ENCODE measurements around the gene ADK. TPM values are rescaled to one million over a fixed set of nuclear protein-coding genes. Genes with fewer than 3 reads are reported as not detected.

The ADK gene
- total and polyA plus RNA-seq, 8 donors = 44.8 to 68.6 (median 57.5) TPM

DNA sequence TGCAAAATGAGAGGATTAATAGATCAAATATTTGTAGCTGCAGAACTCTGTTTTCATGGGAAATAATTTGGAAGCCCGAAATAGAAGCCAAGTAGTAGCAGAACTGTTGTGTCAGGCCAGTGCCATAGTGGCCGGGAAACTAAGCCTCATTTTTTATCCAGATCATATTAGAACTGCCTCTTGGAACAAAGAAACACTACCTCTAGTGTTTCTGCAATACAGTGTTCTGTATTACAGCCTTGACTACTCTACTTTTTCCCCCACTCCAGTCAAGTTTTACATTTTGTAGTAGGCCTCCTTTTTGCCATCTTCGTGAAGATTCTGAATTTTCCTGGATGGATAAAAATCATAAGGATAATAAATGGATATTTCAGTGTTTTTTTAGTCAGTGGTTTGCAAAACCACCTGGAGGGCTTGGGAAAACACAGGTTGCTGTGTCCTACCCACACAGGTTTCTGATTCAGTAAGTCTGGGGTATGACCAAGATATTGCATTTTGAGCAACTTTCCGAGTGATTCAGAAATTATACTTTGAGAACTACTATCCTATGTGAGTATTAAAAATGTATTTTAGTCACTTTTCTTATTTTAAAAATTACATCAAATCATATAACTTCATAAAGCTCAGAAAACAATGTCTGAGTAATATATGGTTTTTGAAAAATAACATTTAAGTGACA lies 349.1 kb downstream of the ADK start:
- Histone ChIP-seq H3K4me1 (peaks cover 0 to 2% of the 10 kb centered on the region in 2 donors), H3K4me3 (no peak overlapping the region), H3K36me3 (no peaks in the 10 kb centered on the region), H3K27ac (peak overlapping the region in 1 of 2 donors; percentile 40), H3K27me3 (no peaks in the 10 kb centered on the region), H3K9me3 (no peaks in the 10 kb centered on the region)
- no peak for DNase-seq
- TF ChIP-seq, protein P1, sequence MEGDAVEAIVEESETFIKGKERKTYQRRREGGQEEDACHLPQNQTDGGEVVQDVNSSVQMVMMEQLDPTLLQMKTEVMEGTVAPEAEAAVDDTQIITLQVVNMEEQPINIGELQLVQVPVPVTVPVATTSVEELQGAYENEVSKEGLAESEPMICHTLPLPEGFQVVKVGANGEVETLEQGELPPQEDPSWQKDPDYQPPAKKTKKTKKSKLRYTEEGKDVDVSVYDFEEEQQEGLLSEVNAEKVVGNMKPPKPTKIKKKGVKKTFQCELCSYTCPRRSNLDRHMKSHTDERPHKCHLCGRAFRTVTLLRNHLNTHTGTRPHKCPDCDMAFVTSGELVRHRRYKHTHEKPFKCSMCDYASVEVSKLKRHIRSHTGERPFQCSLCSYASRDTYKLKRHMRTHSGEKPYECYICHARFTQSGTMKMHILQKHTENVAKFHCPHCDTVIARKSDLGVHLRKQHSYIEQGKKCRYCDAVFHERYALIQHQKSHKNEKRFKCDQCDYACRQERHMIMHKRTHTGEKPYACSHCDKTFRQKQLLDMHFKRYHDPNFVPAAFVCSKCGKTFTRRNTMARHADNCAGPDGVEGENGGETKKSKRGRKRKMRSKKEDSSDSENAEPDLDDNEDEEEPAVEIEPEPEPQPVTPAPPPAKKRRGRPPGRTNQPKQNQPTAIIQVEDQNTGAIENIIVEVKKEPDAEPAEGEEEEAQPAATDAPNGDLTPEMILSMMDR (IDR thresholded peaks at IDR 0.05) = no peak
- ATAC-seq = no peak
- intact Hi-C loops (cut with DNase I) = no loop called here

DNA sequence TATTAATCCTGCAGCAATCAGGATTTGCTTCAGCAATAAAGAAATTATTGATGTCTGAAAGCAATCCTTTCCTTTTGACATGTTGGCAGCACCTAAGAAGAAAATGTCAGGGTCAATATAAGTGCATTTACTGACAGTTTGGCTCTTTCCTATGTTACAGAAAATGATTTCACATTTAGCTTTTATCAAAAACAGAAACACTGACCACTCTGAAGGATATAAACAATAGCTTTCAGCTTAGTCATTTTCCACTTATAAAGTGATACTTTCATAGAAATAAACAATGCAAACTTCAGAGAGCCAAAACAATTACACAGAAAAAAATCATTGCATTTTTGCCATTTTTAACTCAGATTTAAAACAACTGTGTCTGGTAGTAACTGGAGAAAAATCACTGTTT lies 349.8 kb downstream of the ADK start:
- ATAC-seq = peak; percentile 16
- peak overlapping the region in 1 of 2 donors; percentile 40 for H3K27ac ChIP-seq

DNA sequence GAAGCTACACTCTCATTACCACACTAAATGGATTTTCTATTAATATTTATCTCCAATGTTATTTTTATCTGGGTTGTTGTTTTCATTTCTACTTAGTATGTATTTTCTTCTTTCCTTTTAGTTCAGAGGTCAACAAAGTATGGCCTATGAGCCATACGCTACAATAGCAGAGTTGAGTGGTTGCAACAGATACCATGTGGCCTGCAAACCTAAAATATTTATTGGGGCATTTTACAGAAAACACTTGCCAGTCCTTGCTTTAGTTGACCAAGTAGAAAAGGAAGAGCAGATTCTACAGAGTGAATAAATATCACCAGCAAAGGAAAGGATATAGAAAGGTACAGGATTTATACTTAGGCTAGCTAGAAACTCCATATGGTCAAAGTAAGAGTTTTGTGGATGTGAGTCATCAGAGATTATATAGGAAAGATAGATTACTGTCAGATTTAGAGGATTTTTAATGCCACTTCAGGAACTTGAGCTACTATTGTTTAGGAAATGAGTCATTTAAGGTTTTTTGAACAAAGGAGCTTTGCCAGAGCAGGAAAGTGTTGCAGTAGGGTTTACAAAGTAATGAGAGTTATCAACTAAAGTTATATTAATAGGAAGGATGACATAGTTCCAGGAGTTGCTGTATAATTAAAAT lies 352.1 kb downstream of the ADK start:
- TF ChIP-seq, protein P1 (IDR thresholded peaks at IDR 0.05) = no peak
- Histone ChIP-seq H3K4me3 (no peak overlapping the region), H3K27ac (no peak overlapping the region), H3K36me3 (no peaks in the 10 kb centered on the region), H3K27me3 (no peaks in the 10 kb centered on the region), H3K4me1 (peaks cover 0 to 2% of the 10 kb centered on the region in 2 donors), H3K9me3 (no peaks in the 10 kb centered on the region)
- DNase-seq (no peak), ATAC-seq (no peak)
- intact Hi-C loops (cut with DNase I) = no loop called here

More for the DNA sequence above, 349.8 kb downstream of the ADK start:
- peak in 1 of 4 donors; percentile 19 for DNase-seq
- TF ChIP-seq, protein P1 (IDR thresholded peaks at IDR 0.05) = no peak
- Histone ChIP-seq H3K9me3 (no peaks in the 10 kb centered on the region), H3K27me3 (no peaks in the 10 kb centered on the region), H3K4me1 (peaks cover 0 to 2% of the 10 kb centered on the region in 2 donors), H3K4me3 (no peak overlapping the region), H3K36me3 (no peaks in the 10 kb centered on the region)
- intact Hi-C loops (cut with DNase I) = no loop called here

DNA sequence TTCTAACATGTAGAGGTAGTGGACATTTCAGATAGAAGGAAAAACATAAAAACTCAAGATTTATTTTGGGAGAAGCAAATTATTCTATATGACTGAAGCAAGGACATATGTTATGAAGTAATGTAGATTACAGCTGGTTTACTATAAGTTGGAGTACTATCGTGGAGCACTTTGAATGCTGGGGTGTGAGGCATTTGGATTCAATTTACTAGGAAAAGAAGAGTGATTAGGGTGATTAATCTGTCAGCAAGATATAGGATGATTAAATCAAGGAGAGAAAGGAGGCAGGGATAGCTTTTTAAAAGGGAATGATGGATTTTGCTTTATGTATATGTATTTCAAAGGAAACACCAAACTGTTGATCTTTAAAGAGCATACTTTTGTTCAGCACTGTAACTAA lies 356.9 kb downstream of the ADK start:
- TF ChIP-seq, protein P1 (IDR thresholded peaks at IDR 0.05) = no peak
- H3K9me3 ChIP-seq = peaks cover 0 to 23% of the 10 kb centered on the region in 2 donors
- intact Hi-C loops (cut with DNase I) = no loop called here
- H3K4me1 ChIP-seq = no peaks in the 10 kb centered on the region
- no peaks in the 10 kb centered on the region for H3K27me3 ChIP-seq
- DNase-seq (no peak), ATAC-seq (no peak)
- no peak overlapping the region for H3K4me3 ChIP-seq
- no peak overlapping the region for H3K27ac ChIP-seq
- H3K36me3 ChIP-seq = no peaks in the 10 kb centered on the region

DNA sequence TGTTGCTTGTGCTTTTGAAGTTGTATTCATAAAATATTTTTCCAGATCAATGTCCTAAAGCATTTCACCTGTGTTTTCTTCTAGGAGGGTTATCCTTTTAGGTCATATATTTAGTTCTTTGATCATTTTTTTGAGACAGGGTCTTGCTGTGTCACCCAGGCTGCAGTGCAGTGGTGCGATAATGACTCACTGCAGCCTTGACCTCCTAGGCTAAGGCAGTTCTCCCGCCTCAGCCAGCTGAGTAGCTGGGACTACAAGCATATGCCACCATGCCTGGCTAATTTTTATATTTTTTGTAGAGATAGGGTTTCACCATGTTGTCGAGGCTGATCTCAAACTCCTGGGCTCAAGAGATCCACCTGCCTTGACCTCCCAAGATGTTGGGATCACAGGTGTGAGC lies 359.6 kb downstream of the ADK start:
- DNase-seq (no peak), ATAC-seq (no peak)
- Histone ChIP-seq H3K9me3 (peaks cover 0 to 43% of the 10 kb centered on the region in 2 donors), H3K4me1 (no peaks in the 10 kb centered on the region), H3K27ac (no peak overlapping the region), H3K4me3 (no peak overlapping the region), H3K36me3 (no peaks in the 10 kb centered on the region), H3K27me3 (no peaks in the 10 kb centered on the region)
- TF ChIP-seq, protein P1 (IDR thresholded peaks at IDR 0.05) = no peak
- intact Hi-C loops (cut with DNase I) = no loop called here
